IMR-90 (cell line): ENCODE results near the gene GATA2. TPM values are rescaled to one million over a fixed set of nuclear protein-coding genes. Genes with fewer than 3 reads are reported as not detected.

Source experiments
- ATAC-seq: fragments of 200-7000 bp; cut with Tn5 transposase; 2 replicates; pipeline ENCODE4 v1.9.1; 2020; ENCODE audit warnings: low read depth, mild to moderate bottlenecking, moderate library complexity
- BruUV-seq: library from RNA; stranded (reverse); fragments of 400-500 nt; replicated peaks from 2 replicates; lab custom pipeline; 2021; lab: Mats Ljungman, UMichigan
- CTCF ChIA-PET: fragments of 300-600 bp; formaldehyde crosslinking; extraction: SDS; loops from one replicate; lab custom pipeline; 2021; ENCODE audit warnings: antibody characterized with exemption; lab: Yijun Ruan, JAX
- POLR2A ChIA-PET: fragments of 300-600 bp; sonication (Branson Sonifier 250); formaldehyde crosslinking; loops from one replicate; lab custom pipeline; 2022; ENCODE audit warnings: antibody characterized with exemption; ENCODE audit not compliant: unreplicated experiment; lab: Charles Lee
- DNase-seq: peaks from one replicate; pipeline ENCODE4 v3.0.0; 2013
- H2AFZ ChIP-seq: replicated peaks from 2 replicates; pipeline ENCODE3; 2013; ENCODE audit warnings: low read length, mild to moderate bottlenecking; ENCODE audit not compliant: poor library complexity
- H2AK5ac ChIP-seq: 2 replicates; pipeline ENCODE4 v1.6.1; 2013; ENCODE audit warnings: low read depth, low read length, inconsistent platforms
- H2AK9ac ChIP-seq: replicated peaks from 2 replicates; pipeline ENCODE3; 2013; ENCODE audit warnings: mild to moderate bottlenecking, low read depth, low read length, moderate library complexity; ENCODE audit not compliant: poor library complexity
- H2BK120ac ChIP-seq: 2 replicates; pipeline ENCODE4 v1.6.1; 2013; ENCODE audit warnings: low read depth, low read length, inconsistent platforms
- H2BK15ac ChIP-seq: 3 replicates; pipeline ENCODE4 v1.6.1; 2013; ENCODE audit warnings: low read depth, low read length, inconsistent platforms
- H2BK20ac ChIP-seq: 2 replicates; pipeline ENCODE4 v1.6.1; 2013; ENCODE audit warnings: low read depth, mild to moderate bottlenecking, inconsistent platforms, low read length, moderate library complexity
- H2BK5ac ChIP-seq: 2 replicates; pipeline ENCODE4 v1.6.1; 2013; ENCODE audit warnings: mild to moderate bottlenecking, low read depth, low read length, inconsistent platforms; ENCODE audit not compliant: poor library complexity, severe bottlenecking
- H3K14ac ChIP-seq: replicated peaks from 2 replicates; pipeline ENCODE4 v1.6.1; 2013; ENCODE audit warnings: low read depth, low read length, inconsistent platforms
- H3K18ac ChIP-seq: 2 replicates; pipeline ENCODE4 v1.6.1; 2013; ENCODE audit warnings: low read depth, low read length, control low read depth
- H3K23ac ChIP-seq: 2 replicates; pipeline ENCODE4 v1.6.1; 2013; ENCODE audit warnings: low read depth, low read length, inconsistent platforms
- H3K27ac ChIP-seq: 2 replicates; pipeline ENCODE4 v1.5.1; 2013; ENCODE audit warnings: mild to moderate bottlenecking, control low read depth, low read length; ENCODE audit not compliant: insufficient read depth
- H3K27me3 ChIP-seq: 2 replicates; pipeline ENCODE4 v1.6.1; 2013; ENCODE audit warnings: low read length; ENCODE audit not compliant: control insufficient read depth, insufficient read depth
- H3K36me3 ChIP-seq: 2 replicates; pipeline ENCODE4 v1.6.1; 2013; ENCODE audit warnings: low read length, mixed read lengths; ENCODE audit not compliant: control insufficient read depth, insufficient read depth
- H3K4ac ChIP-seq: 2 replicates; pipeline ENCODE4 v1.6.1; 2013; ENCODE audit warnings: low read depth, low read length, inconsistent platforms
- H3K4me1 ChIP-seq: 2 replicates; pipeline ENCODE4 v1.6.1; 2013; ENCODE audit warnings: low read length, mixed read lengths; ENCODE audit not compliant: control insufficient read depth, insufficient read depth
- H3K4me2 ChIP-seq: 2 replicates; pipeline ENCODE4 v1.6.1; 2013; ENCODE audit warnings: low read depth, mild to moderate bottlenecking, control low read depth, low read length, moderate library complexity
- H3K4me3 ChIP-seq: 2 replicates; pipeline ENCODE4 v1.5.1; 2013; ENCODE audit warnings: low read depth, mild to moderate bottlenecking, control low read depth, low read length, moderate library complexity; ENCODE audit not compliant: insufficient read depth
- H3K56ac ChIP-seq: 2 replicates; pipeline ENCODE4 v1.6.1; 2013; ENCODE audit warnings: low read length, inconsistent platforms; ENCODE audit not compliant: insufficient read depth; ENCODE audit errors: extremely low read depth
- H3K79me1 ChIP-seq, 2 experiments: 2 replicates each; pipeline ENCODE4 v1.6.1; 2013; ENCODE audit warnings: low read length in 2 of 2, inconsistent platforms in 1 of 2, low read depth in 1 of 2
- H3K9ac ChIP-seq: 2 replicates; pipeline ENCODE4 v1.6.1; 2013; ENCODE audit warnings: low read depth, low read length, control low read depth
- H3K9me1 ChIP-seq: 2 replicates; pipeline ENCODE4 v1.6.1; 2013; ENCODE audit warnings: low read length, inconsistent platforms; ENCODE audit not compliant: insufficient read depth
- H3K9me3 ChIP-seq: 2 replicates; pipeline ENCODE4 v1.6.1; 2013; ENCODE audit warnings: low read length; ENCODE audit not compliant: control insufficient read depth, insufficient read depth
- H4K20me1 ChIP-seq: 2 replicates; pipeline ENCODE4 v1.6.1; 2013; ENCODE audit warnings: low read length, inconsistent platforms; ENCODE audit not compliant: insufficient read depth
- H4K5ac ChIP-seq: 2 replicates; pipeline ENCODE4 v1.6.1; 2013; ENCODE audit warnings: mild to moderate bottlenecking, low read depth, low read length, control low read depth
- H4K8ac ChIP-seq, 2 experiments: 2 replicates each; pipeline ENCODE4 v1.6.1; 2013; ENCODE audit warnings: low read depth in 2 of 2, low read length in 2 of 2, control low read depth in 1 of 2, inconsistent platforms in 1 of 2
- H4K91ac ChIP-seq: 2 replicates; pipeline ENCODE4 v1.6.1; 2013; ENCODE audit warnings: low read depth, low read length, inconsistent platforms; ENCODE audit not compliant: insufficient read depth
- BHLHE40 ChIP-seq: fragments of 150-350 bp; IDR thresholded peaks from 2 replicates; pipeline ENCODE4 v1.6.1; 2016; ENCODE audit warnings: mild to moderate bottlenecking, low read depth, low read length
- CHD1 ChIP-seq: IDR thresholded peaks from 2 replicates; pipeline ENCODE4 v1.6.1; 2012; ENCODE audit warnings: low read depth, low read length, improper control_type of control experiment
- FOS ChIP-seq: fragments of 150-350 bp; IDR thresholded peaks from 2 replicates; pipeline ENCODE4 v1.6.1; 2016; ENCODE audit warnings: low read depth, low read length
- MAFK ChIP-seq: IDR thresholded peaks from 2 replicates; pipeline ENCODE4 v1.6.1; 2012; ENCODE audit warnings: low read depth, low read length, improper control_type of control experiment
- MAZ ChIP-seq: IDR thresholded peaks from 2 replicates; pipeline ENCODE4 v1.6.1; 2012; ENCODE audit warnings: low read depth, mild to moderate bottlenecking, low read length, improper control_type of control experiment, moderate library complexity, borderline replicate concordance
- MXI1 ChIP-seq: IDR thresholded peaks from 2 replicates; pipeline ENCODE4 v1.6.1; 2012; ENCODE audit warnings: low read depth, mild to moderate bottlenecking, low read length, moderate library complexity, borderline replicate concordance
- NFE2L2 ChIP-seq: fragments of 150-350 bp; IDR thresholded peaks from 2 replicates; pipeline ENCODE4 v1.6.1; 2016; ENCODE audit warnings: low read depth, mild to moderate bottlenecking, low read length
- RCOR1 ChIP-seq: IDR thresholded peaks from 2 replicates; pipeline ENCODE4 v1.6.1; 2012; ENCODE audit warnings: mild to moderate bottlenecking, low read length, improper control_type of control experiment; ENCODE audit not compliant: insufficient replicate concordance
- RFX5 ChIP-seq: IDR thresholded peaks from 2 replicates; pipeline ENCODE4 v1.8.0; 2012; ENCODE audit warnings: low read depth, mild to moderate bottlenecking, low read length, moderate library complexity
- SMC3 ChIP-seq: fragments of 150-350 bp; IDR thresholded peaks from 2 replicates; pipeline ENCODE4 v1.6.1; 2016; ENCODE audit warnings: low read depth, mild to moderate bottlenecking, antibody characterized with exemption, low read length, moderate library complexity
- WGBS, 2 experiments: methylation state at CpG; one replicate each; pipeline versions ENCODE4 v1.1.5 to v1.1.7; 2013; ENCODE audit warnings: missing lambda C conversion rate in 2 of 2; ENCODE audit not compliant: insufficient read length in 1 of 2; ENCODE audit errors: extremely low coverage in 2 of 2; 5-methylcytosine and 5-hydroxymethylcytosine counted together
- dilution Hi-C: fragments of 300-500 bp; cut with HindIII; formaldehyde crosslinking; loops from one replicate; pipeline ENCODE4 v1.14.3; 2018; ENCODE audit warnings: low sequenced_read_pairs; ENCODE audit not compliant: unreplicated experiment
- in situ Hi-C: fragments of 300-500 bp; cut with MboI; formaldehyde crosslinking; loops from 3 replicates; pipeline ENCODE4 v1.14.3; 2019; ENCODE audit warnings: low sequenced_read_pairs, inconsistent platforms, mixed read lengths
- intact Hi-C: fragments of 100-400 bp; cut with micrococcal nuclease; formaldehyde crosslinking; loops from 2 replicates; pipeline ENCODE4 v1.10.0; 2022
- polyA plus RNA-seq, 3 experiments: library from polyadenylated mRNA; depleted of rRNA; stranded (reverse); fragments of >200 nt; gene quantifications; 2 replicates each; pipeline ENCODE4 v1.2.3, GENCODE V29; 2012; ENCODE audit warnings: low replicate concordance in 1 of 3
- total RNA-seq: library from RNA; depleted of rRNA; stranded (reverse); fragments of >200 nt; gene quantifications from 2 replicates; pipeline ENCODE4 v1.2.3, GENCODE V29; 2012
- TF ChIP-seq, protein P1 (sequence below): conservative IDR thresholded peaks from 2 replicates; pipeline ENCODE4 v1.5.1; 2012; ENCODE audit warnings: mild to moderate bottlenecking, low read depth, low read length, improper control_type of control experiment
- TF ChIP-seq, protein P2 (sequence below): fragments of 150-350 bp; IDR thresholded peaks from 2 replicates; pipeline ENCODE4 v1.6.1; 2016; ENCODE audit warnings: low read depth, mild to moderate bottlenecking, low read length, moderate library complexity, borderline replicate concordance
- TF ChIP-seq, protein P3 (sequence below): fragments of 150-350 bp; IDR thresholded peaks from 2 replicates; pipeline ENCODE4 v1.6.1; 2017; ENCODE audit warnings: mild to moderate bottlenecking, antibody characterized with exemption, low read length, low read depth

The GATA2 gene
- total and polyA plus RNA-seq, 2 of the 4 experiments (the other 2 are of a cell fraction): 2.2 to 13.5 TPM

DNA sequence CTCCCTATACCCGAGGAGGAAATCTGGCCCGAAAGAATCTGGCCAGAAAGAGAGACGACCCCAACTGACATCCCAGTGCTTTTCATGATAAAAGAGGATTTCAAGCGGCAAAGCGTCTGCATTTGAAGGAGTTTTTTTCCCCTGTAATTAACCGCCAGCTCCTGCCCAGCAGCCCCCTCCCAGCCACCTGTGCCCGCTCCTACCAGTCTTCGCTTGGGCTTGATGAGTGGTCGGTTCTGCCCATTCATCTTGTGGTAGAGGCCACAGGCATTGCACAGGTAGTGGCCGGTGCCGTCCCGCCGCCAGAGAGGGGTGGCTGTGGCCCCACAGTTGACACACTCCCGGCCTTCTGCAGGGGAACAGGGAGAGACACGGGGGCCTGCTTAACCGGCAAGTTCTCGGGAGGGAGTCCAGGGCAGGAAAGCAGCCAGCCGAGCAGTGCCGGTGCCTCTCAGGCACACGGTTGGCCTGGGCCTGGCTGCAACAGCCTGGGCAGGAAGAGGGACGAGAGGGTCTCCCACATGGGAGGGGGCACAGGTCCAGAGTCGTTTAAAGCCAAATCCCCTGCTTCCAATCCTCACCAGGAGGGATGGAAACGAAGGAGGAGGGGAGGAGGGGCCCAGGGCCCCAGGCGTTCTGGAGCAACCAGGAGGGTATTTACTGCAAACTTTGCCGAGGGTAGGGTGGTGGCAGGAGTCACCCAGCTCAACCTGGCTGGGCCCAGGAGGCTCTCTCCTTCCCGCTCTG is 9.2 kb downstream of the GATA2 start:
- Histone ChIP-seq H2AK9ac (peak overlapping the region; percentile 96), H2BK15ac (peak overlapping the region; percentile 23; the same call in 2 of the 3 replicates), H3K23ac (peak overlapping the region; percentile 41), H2AFZ (peak overlapping the region; percentile 84), H3K18ac (peak overlapping the region; percentile 52), H3K14ac (peak overlapping the region; percentile 62; the same call in 1 of the 2 replicates), H3K36me3 (peaks cover 21% of the 10 kb centered on the region), H3K79me1 (peaks cover 0 to 35% of the 10 kb centered on the region in 2 experiments), H3K27me3 (no peaks in the 10 kb centered on the region), H2BK20ac (no peak overlapping the region; the same call in 1 of the 2 replicates), H4K20me1 (peaks cover 7% of the 10 kb centered on the region; the same call in 1 of the 2 replicates), H2AK5ac (peak overlapping the region; percentile 43), H4K8ac (peak overlapping the region; percentile 76 to 81; a peak in 3 of 4 replicates), H2BK120ac (peak overlapping the region; percentile 58), H2BK5ac (peak overlapping the region; percentile 82), H3K9ac (peak overlapping the region; percentile 64), H3K9me3 (no peaks in the 10 kb centered on the region), H3K4me1 (peaks cover 27% of the 10 kb centered on the region), H4K5ac (peak overlapping the region; percentile 62), H4K91ac (peak overlapping the region; percentile 75), H3K4me2 (peak overlapping the region; percentile 67), H3K9me1 (peaks cover 3% of the 10 kb centered on the region; the same call in 1 of the 2 replicates), H3K56ac (peak overlapping the region; percentile 74; the same call in 1 of the 2 replicates), H3K27ac (peak overlapping the region; percentile 83), H3K4ac (peak overlapping the region; percentile 87), H3K4me3 (no peak overlapping the region)
- ChIA-PET CTCF (interaction anchor here (1.1 to 1.5 kb wide), 3 partner anchors 14 to 100 kb away, joined by 3 to 4 read pairs (median 4); no protein-coding TSS in a partner anchor), POLR2A (no interaction called here)
- dilution Hi-C loops (no loop called here), in situ Hi-C loops (loop anchor here (10.0 kb wide), 1 partner anchor 389 kb away; no protein-coding TSS in a partner anchor), intact Hi-C loops (loop anchor here (5.0 kb wide), 1 partner anchor 407 kb away; no protein-coding TSS in a partner anchor)
- WGBS, 2 experiments: 21% methylated on average over 8 of the region's 26 CpGs; no CpG with 5 or more reads in 1 of the 2 experiments
- no TSS peak for BruUV-seq
- ATAC-seq (no peak), DNase-seq (no peak)
- TF ChIP-seq MXI1: no peak
- TF ChIP-seq, protein P1, sequence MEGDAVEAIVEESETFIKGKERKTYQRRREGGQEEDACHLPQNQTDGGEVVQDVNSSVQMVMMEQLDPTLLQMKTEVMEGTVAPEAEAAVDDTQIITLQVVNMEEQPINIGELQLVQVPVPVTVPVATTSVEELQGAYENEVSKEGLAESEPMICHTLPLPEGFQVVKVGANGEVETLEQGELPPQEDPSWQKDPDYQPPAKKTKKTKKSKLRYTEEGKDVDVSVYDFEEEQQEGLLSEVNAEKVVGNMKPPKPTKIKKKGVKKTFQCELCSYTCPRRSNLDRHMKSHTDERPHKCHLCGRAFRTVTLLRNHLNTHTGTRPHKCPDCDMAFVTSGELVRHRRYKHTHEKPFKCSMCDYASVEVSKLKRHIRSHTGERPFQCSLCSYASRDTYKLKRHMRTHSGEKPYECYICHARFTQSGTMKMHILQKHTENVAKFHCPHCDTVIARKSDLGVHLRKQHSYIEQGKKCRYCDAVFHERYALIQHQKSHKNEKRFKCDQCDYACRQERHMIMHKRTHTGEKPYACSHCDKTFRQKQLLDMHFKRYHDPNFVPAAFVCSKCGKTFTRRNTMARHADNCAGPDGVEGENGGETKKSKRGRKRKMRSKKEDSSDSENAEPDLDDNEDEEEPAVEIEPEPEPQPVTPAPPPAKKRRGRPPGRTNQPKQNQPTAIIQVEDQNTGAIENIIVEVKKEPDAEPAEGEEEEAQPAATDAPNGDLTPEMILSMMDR: no peak
- TF ChIP-seq, protein P2, sequence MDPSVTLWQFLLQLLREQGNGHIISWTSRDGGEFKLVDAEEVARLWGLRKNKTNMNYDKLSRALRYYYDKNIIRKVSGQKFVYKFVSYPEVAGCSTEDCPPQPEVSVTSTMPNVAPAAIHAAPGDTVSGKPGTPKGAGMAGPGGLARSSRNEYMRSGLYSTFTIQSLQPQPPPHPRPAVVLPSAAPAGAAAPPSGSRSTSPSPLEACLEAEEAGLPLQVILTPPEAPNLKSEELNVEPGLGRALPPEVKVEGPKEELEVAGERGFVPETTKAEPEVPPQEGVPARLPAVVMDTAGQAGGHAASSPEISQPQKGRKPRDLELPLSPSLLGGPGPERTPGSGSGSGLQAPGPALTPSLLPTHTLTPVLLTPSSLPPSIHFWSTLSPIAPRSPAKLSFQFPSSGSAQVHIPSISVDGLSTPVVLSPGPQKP: no peak
- TF ChIP-seq CHD1: no peak
- TF ChIP-seq BHLHE40: no peak
- TF ChIP-seq SMC3: no peak
- TF ChIP-seq RCOR1: no peak
- no peak for TF ChIP-seq FOS
- no peak for TF ChIP-seq RFX5
- no peak for TF ChIP-seq MAFK
- TF ChIP-seq NFE2L2: no peak
- TF ChIP-seq, protein P3, sequence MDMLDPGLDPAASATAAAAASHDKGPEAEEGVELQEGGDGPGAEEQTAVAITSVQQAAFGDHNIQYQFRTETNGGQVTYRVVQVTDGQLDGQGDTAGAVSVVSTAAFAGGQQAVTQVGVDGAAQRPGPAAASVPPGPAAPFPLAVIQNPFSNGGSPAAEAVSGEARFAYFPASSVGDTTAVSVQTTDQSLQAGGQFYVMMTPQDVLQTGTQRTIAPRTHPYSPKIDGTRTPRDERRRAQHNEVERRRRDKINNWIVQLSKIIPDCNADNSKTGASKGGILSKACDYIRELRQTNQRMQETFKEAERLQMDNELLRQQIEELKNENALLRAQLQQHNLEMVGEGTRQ: no peak
- TF ChIP-seq MAZ: no peak
